Endothelial cell of umbilical vein (primary cell): ENCODE measurements around the gene CDK19. TPM values are rescaled to one million over a fixed set of nuclear protein-coding genes. Genes with fewer than 3 reads are reported as not detected.

Experiments
- BruUV-seq: library from RNA; stranded (reverse); fragments of 400-500 nt; replicated peaks from 2 replicates; lab custom pipeline; 2021; lab: Mats Ljungman, UMichigan
- CTCF ChIA-PET: fragments of 300-600, 350-600 bp; sonication (Branson Sonifier 250); formaldehyde crosslinking; loops from one replicate; lab custom pipeline; 2021; ENCODE audit warnings: antibody characterized with exemption, inconsistent platforms; lab: Charles Lee
- POLR2A ChIA-PET: fragments of 300-600, 350-600 bp; sonication (Branson Sonifier 250); formaldehyde crosslinking; loops from one replicate; lab custom pipeline; 2021; ENCODE audit warnings: antibody characterized with exemption, inconsistent platforms; lab: Charles Lee
- DNase-seq: peaks from one replicate; pipeline ENCODE4 v3.0.0-alpha.2; 2011; ENCODE audit warnings: low read depth, low spot score
- FAIRE-seq: peaks from 2 replicates; lab custom pipeline; 2011; peaks lifted over from hg19 to GRCh38; lab: Jason Lieb, UNC
- H2AFZ ChIP-seq: 2 replicates; pipeline ENCODE4 v1.6.0; 2012; ENCODE audit warnings: low read depth, low read length, control low read depth, inconsistent platforms
- H3K27ac ChIP-seq: 2 replicates; pipeline ENCODE4 v1.5.1; 2011; ENCODE audit warnings: low read depth, mild to moderate bottlenecking, control low read depth, low read length, moderate library complexity; ENCODE audit not compliant: insufficient read depth
- H3K27me3 ChIP-seq, 2 experiments: 2 replicates each; pipeline versions ENCODE4 v1.6.0 to v1.6.1; 2011; ENCODE audit warnings: low read length in 2 of 2, mixed read lengths in 1 of 2; ENCODE audit not compliant: control insufficient read depth in 2 of 2, insufficient read depth in 2 of 2
- H3K36me3 ChIP-seq, 2 experiments: 2 replicates in 1 of 2; 3 replicates in 1 of 2; pipeline ENCODE4 v1.5.1; 2011; ENCODE audit warnings: low read length in 2 of 2, mild to moderate bottlenecking in 1 of 2, moderate library complexity in 1 of 2; ENCODE audit not compliant: control insufficient read depth in 2 of 2, insufficient read depth in 2 of 2; ENCODE audit errors: extremely low read depth in 1 of 2
- H3K4me1 ChIP-seq: 3 replicates; pipeline ENCODE4 v1.5.1; 2011; ENCODE audit warnings: mild to moderate bottlenecking, low read length; ENCODE audit not compliant: control insufficient read depth, insufficient read depth; ENCODE audit errors: extremely low read depth
- H3K4me2 ChIP-seq: 2 replicates; pipeline ENCODE4 v1.6.1; 2011; ENCODE audit warnings: low read length, control low read depth, mixed read lengths; ENCODE audit not compliant: insufficient read depth
- H3K4me3 ChIP-seq, 3 experiments: fragments of 200-600 bp in 1 of 3; sonication (generic), shearing (Covaris generic) in 1 of 3; replicated peaks in 1 of 3; 2 replicates each; pipeline ENCODE4 v1.5.1; 2011 to 2016; ENCODE audit warnings: control low read depth in 3 of 3, low read length in 3 of 3, mild to moderate bottlenecking in 2 of 3, inconsistent platforms in 1 of 3, low read depth in 1 of 3, moderate library complexity in 1 of 3; ENCODE audit not compliant: insufficient read depth in 1 of 3
- H3K79me2 ChIP-seq: 2 replicates; pipeline ENCODE4 v1.6.0; 2012; ENCODE audit warnings: low read length, inconsistent platforms; ENCODE audit not compliant: control insufficient read depth, insufficient read depth
- H3K9ac ChIP-seq: replicated peaks from 2 replicates; pipeline ENCODE3; 2011; ENCODE audit warnings: low read length, control low read depth; ENCODE audit not compliant: insufficient read depth; ENCODE audit errors: extremely low read depth
- H3K9me1 ChIP-seq: replicated peaks from 3 replicates; pipeline ENCODE4 v1.6.0; 2011; ENCODE audit warnings: mild to moderate bottlenecking, low read length; ENCODE audit not compliant: control insufficient read depth, insufficient read depth; ENCODE audit errors: extremely low read depth
- H3K9me3 ChIP-seq: replicated peaks from 2 replicates; pipeline ENCODE4 v1.5.1; 2012; ENCODE audit warnings: low read length, inconsistent platforms; ENCODE audit not compliant: control insufficient read depth, insufficient read depth
- H4K20me1 ChIP-seq: replicated peaks from 2 replicates; pipeline ENCODE3; 2011; ENCODE audit warnings: mild to moderate bottlenecking, low read length; ENCODE audit not compliant: control insufficient read depth, insufficient read depth; ENCODE audit errors: extremely low read depth
- CTCF ChIP-seq, 2 donors: IDR thresholded peaks; 1 replicate in 1 of 2; 2 replicates in 1 of 2; pipeline ENCODE4 v1.5.1; 2011; ENCODE audit warnings: low read length in 2 of 2, mild to moderate bottlenecking in 2 of 2, moderate library complexity in 2 of 2, control low read depth in 1 of 2, inconsistent platforms in 1 of 2, low read depth in 1 of 2; ENCODE audit not compliant: insufficient read depth in 1 of 2; ENCODE audit errors: extremely low read depth in 1 of 2
- EZH2 ChIP-seq: IDR thresholded peaks from 2 replicates; pipeline ENCODE4 v1.6.1; 2012; ENCODE audit warnings: borderline replicate concordance, low read depth, mild to moderate bottlenecking, moderate library complexity, low read length, inconsistent platforms; ENCODE audit not compliant: severe bottlenecking
- FOS ChIP-seq: IDR thresholded peaks from 2 replicates; pipeline ENCODE4 v1.6.1; 2011; ENCODE audit warnings: mild to moderate bottlenecking, low read length, moderate library complexity, borderline replicate concordance; ENCODE audit not compliant: insufficient read depth
- GATA2 ChIP-seq: IDR thresholded peaks from 2 replicates; pipeline ENCODE4 v1.7.0; 2011; ENCODE audit warnings: low read depth, mild to moderate bottlenecking, moderate library complexity, mixed read lengths, low read length; ENCODE audit not compliant: insufficient read length, insufficient read depth
- JUN ChIP-seq: IDR thresholded peaks from 2 replicates; pipeline ENCODE4 v1.6.1; 2011; ENCODE audit warnings: borderline replicate concordance, low read depth; ENCODE audit not compliant: insufficient read length, insufficient read depth
- MAX ChIP-seq: IDR thresholded peaks from 2 replicates; pipeline ENCODE4 v1.6.1; 2011; ENCODE audit not compliant: insufficient read depth, insufficient read length
- MYC ChIP-seq: IDR thresholded peaks from one replicate; pipeline ENCODE4 v1.6.1; 2011; ENCODE audit warnings: mild to moderate bottlenecking, low read depth, low read length
- POLR2A ChIP-seq: IDR thresholded peaks from 2 replicates; pipeline ENCODE4 v1.6.1; 2012; ENCODE audit warnings: low read depth, mild to moderate bottlenecking, control low read depth, low read length
- POLR2AphosphoS5 ChIP-seq: IDR thresholded peaks from 2 replicates; pipeline ENCODE4 v1.6.1; 2012; ENCODE audit warnings: low read depth, mild to moderate bottlenecking, control low read depth, low read length, moderate library complexity; ENCODE audit not compliant: insufficient read depth
- dilution Hi-C: fragments of 300-500 bp; cut with MboI; formaldehyde crosslinking; loops from one replicate; pipeline ENCODE4 v1.15.0; 2019; ENCODE audit warnings: low sequenced_read_pairs; ENCODE audit not compliant: extremely low pct_ligation_motif_present
- intact Hi-C: fragments of 100-400 bp; cut with micrococcal nuclease; formaldehyde crosslinking; loops from one replicate; pipeline ENCODE4 v1.10.0; 2022
- polyA plus RNA-seq, 4 experiments: library from polyadenylated mRNA; depleted of rRNA in 3 of 4; stranded (reverse) in 3 of 4; unstranded in 1 of 4; fragments of >200 nt; gene quantifications; 2 replicates each; pipeline versions ENCODE4 v1.2.1 to v1.2.3, GENCODE V29; 2011 to 2012; ENCODE audit warnings: missing spikeins in 1 of 4
- total RNA-seq: library from RNA; stranded (reverse); gene quantifications from 2 replicates; pipeline ENCODE4 v1.2.3, GENCODE V29; 2021

CDK19 gene
- total and polyA plus RNA-seq, 2 donors (not counting 3 experiments of a cell fraction or from before 2014, with no cell fraction given), result 4.6 to 12.1 TPM

- H3K27me3 ChIP-seq, result peaks cover 0 to 2% of the 10 kb centered on the region in 2 experiments
- POLR2A ChIA-PET, result interaction anchor here (2.5 to 4.1 kb wide), 2 partner anchors 61 to 63 kb away, joined by 15 to 133 read pairs; partner anchors contain the start of gene AMD1
- peaks cover 9% of the 10 kb centered on the region for H3K4me1 ChIP-seq
- no peak for TF ChIP-seq GATA2
- TF ChIP-seq MYC, result no peak
- no peak for TF ChIP-seq CTCF (IDR thresholded peaks at IDR 0.05; ENCODE audit: extremely low read depth in 1 of 2, insufficient read depth in 1 of 2, low read depth in 1 of 2, low read length in 2 of 2)
- no peak for TF ChIP-seq MAX
- no peak for TF ChIP-seq FOS
- no peak for TF ChIP-seq JUN
- no peak for TF ChIP-seq POLR2AphosphoS5
- no peak for TF ChIP-seq EZH2
- TF ChIP-seq POLR2A, result no peak
- dilution Hi-C loops (no loop called here), intact Hi-C loops (loop anchor here (2.0 kb wide), 1 partner anchor 145 kb away; the partner anchor contains the start of gene GTF3C6)
- no peaks in the 10 kb centered on the region for H3K36me3 ChIP-seq
- H3K9ac ChIP-seq, result peak overlapping the region; percentile 80
- H3K9me1 ChIP-seq, result no peaks in the 10 kb centered on the region
- no peaks in the 10 kb centered on the region for H4K20me1 ChIP-seq
- CTCF ChIA-PET, result interaction anchor here (1.7 kb wide), 1 partner anchor 145 kb away, joined by 5 read pairs; the partner anchor contains the start of gene GTF3C6
- H3K4me2 ChIP-seq, result peak overlapping the region; percentile 92
- peak overlapping the region; percentile 87 for H2AFZ ChIP-seq
- DNase-seq, result no peak
- H3K9me3 ChIP-seq, result no peaks in the 10 kb centered on the region
- no peak overlapping the region for H3K27ac ChIP-seq
- peaks cover 3% of the 10 kb centered on the region for H3K79me2 ChIP-seq
- TSS peak; percentile 32 for BruUV-seq
- FAIRE-seq, result peak; percentile 33
- peak overlapping the region in 2 of 3 experiments; percentile 66 to 97 for H3K4me3 ChIP-seq
Observed at GRCh38 chr6:110813338-110814101, 1.7 kb downstream of the CDK19 start.
